Endothelial cell of umbilical vein (primary cell): ENCODE measurements around the gene SORCS1.

ENCODE experiments used
- EZH2 ChIP-seq: IDR thresholded peaks from 2 replicates; pipeline ENCODE4 v1.6.1; 2012; ENCODE audit warnings: borderline replicate concordance, low read depth, mild to moderate bottlenecking, moderate library complexity, low read length, inconsistent platforms; ENCODE audit not compliant: severe bottlenecking
- POLR2A ChIP-seq: IDR thresholded peaks from 2 replicates; pipeline ENCODE4 v1.6.1; 2012; ENCODE audit warnings: low read depth, mild to moderate bottlenecking, control low read depth, low read length
- TF ChIP-seq, protein P1 (sequence below), 2 donors: IDR thresholded peaks; 1 replicate in 1 of 2; 2 replicates in 1 of 2; pipeline ENCODE4 v1.5.1; 2011; ENCODE audit warnings: low read length in 2 of 2, mild to moderate bottlenecking in 2 of 2, moderate library complexity in 2 of 2, control low read depth in 1 of 2, inconsistent platforms in 1 of 2, low read depth in 1 of 2; ENCODE audit not compliant: insufficient read depth in 1 of 2; ENCODE audit errors: extremely low read depth in 1 of 2

DNA sequence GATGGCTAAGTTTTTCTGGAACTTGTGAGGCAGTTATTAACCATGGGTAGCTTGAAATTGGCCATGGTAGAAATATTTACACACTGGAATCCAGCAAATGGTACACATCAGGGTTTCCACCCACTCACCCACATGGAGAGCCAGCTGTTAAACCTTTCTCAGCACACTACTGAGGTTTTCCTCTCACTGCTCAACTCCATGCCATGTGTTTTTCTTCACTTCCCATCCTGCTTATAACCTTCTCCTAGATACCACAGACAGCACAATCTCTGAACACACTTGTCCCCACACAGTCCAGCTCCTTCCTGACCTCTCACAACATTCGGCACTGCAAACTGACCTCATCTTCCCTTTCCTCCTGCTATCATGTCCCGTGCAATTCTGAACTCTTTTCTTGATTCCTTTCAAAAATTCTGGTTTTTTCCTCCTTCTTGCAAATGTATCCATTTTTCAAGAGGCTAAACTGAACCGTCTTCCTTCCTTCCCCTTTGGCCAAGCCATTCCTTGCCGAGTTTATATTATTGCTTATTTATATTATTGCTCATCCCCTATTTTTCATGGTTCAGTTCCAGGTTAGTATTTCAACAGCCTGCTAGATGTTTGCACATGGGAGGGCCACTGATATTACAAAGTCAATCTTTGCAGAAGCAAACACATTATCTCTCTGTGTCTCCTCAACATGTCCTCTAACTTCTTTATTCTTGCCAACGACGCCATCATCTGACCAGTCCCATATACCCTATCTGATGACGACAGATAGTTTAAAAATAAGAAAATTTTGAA lies 606.4 kb downstream of the SORCS1 start:
- TF ChIP-seq, protein P1, sequence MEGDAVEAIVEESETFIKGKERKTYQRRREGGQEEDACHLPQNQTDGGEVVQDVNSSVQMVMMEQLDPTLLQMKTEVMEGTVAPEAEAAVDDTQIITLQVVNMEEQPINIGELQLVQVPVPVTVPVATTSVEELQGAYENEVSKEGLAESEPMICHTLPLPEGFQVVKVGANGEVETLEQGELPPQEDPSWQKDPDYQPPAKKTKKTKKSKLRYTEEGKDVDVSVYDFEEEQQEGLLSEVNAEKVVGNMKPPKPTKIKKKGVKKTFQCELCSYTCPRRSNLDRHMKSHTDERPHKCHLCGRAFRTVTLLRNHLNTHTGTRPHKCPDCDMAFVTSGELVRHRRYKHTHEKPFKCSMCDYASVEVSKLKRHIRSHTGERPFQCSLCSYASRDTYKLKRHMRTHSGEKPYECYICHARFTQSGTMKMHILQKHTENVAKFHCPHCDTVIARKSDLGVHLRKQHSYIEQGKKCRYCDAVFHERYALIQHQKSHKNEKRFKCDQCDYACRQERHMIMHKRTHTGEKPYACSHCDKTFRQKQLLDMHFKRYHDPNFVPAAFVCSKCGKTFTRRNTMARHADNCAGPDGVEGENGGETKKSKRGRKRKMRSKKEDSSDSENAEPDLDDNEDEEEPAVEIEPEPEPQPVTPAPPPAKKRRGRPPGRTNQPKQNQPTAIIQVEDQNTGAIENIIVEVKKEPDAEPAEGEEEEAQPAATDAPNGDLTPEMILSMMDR (IDR thresholded peaks at IDR 0.05; ENCODE audit: extremely low read depth in 1 of 2, insufficient read depth in 1 of 2, low read depth in 1 of 2, low read length in 2 of 2): no peak
- TF ChIP-seq EZH2 (no peak), POLR2A (no peak)
